Astrocyte (in vitro differentiated cells and primary cell): ENCODE results near the gene CAPN11.
"Not testable (repeated sequence)": the region's sequence is repeated elsewhere in the genome, so short reads cannot be mapped to it uniquely, and the experiment has no call there.

Experiments used
- EZH2 ChIP-seq: IDR thresholded peaks from 2 replicates; pipeline ENCODE4 v1.6.1; 2012; ENCODE audit warnings: mild to moderate bottlenecking, low read length, inconsistent platforms; ENCODE audit not compliant: insufficient read depth
- TF ChIP-seq, protein P1 (sequence below): IDR thresholded peaks from 2 replicates; pipeline ENCODE4 v1.5.1; 2011; ENCODE audit warnings: low read depth, mild to moderate bottlenecking, inconsistent platforms, low read length, moderate library complexity; ENCODE audit not compliant: insufficient read depth

DNA sequence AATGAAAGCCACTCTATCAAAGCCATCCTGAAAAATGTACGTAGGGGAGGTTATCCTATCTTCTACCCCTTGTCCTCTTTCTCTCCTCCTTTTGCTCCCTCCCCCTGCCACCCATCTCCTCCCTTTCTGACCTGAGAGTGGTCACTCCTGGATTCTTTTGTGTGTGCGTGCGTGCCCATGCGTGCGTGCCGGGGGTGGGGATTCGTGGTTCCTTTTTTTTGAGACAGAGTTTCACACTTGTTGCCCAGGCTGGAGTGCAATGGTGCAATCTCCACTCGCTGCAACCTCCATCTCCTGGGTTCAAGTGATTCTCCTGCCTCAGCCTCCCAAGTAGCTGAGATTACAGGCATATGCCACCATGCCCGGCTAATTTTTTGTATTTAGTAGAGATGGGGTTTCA is 72.8 kb downstream of the CAPN11 start:
- TF ChIP-seq, protein P1, sequence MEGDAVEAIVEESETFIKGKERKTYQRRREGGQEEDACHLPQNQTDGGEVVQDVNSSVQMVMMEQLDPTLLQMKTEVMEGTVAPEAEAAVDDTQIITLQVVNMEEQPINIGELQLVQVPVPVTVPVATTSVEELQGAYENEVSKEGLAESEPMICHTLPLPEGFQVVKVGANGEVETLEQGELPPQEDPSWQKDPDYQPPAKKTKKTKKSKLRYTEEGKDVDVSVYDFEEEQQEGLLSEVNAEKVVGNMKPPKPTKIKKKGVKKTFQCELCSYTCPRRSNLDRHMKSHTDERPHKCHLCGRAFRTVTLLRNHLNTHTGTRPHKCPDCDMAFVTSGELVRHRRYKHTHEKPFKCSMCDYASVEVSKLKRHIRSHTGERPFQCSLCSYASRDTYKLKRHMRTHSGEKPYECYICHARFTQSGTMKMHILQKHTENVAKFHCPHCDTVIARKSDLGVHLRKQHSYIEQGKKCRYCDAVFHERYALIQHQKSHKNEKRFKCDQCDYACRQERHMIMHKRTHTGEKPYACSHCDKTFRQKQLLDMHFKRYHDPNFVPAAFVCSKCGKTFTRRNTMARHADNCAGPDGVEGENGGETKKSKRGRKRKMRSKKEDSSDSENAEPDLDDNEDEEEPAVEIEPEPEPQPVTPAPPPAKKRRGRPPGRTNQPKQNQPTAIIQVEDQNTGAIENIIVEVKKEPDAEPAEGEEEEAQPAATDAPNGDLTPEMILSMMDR = not testable (repeated sequence)
- not testable (repeated sequence) for TF ChIP-seq EZH2
